ENCODE measurements around the gene WNT5A.

Gene WNT5A

DNA sequence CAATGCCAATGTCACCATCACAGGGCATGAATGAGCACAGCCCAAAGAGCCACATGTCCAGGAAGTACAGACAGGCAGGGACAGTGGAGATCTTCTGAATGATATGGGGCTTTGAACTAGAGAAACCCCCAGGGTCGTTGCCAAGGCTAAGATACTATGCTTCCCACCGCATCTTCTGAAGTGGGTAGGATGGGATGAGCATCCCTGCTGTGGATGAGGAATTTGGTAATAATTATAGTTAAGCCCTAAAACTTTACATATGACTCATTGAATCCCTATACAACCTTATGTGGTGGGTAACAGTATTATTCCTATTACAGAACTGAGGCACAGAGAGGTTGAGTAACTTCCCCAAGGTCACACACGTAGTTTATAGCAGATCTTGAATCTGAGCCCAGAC is 44.2 kb downstream of the WNT5A start:
- no peak for DNase-seq (ENCODE audit: low spot score)
- Histone ChIP-seq H2BK5ac (ENCODE audit: low read length) (no peak overlapping the region), H3K36me3 (replicated peaks in 1 of 2; ENCODE audit: control insufficient read depth in 2 of 2, insufficient read depth in 2 of 2, low read length in 2 of 2) (no peaks in the 10 kb centered on the region), H4K8ac (ENCODE audit: low read depth, low read length) (no peak overlapping the region), H3K27ac (replicated peaks; ENCODE audit: low read length) (no peak overlapping the region), H3K4ac (ENCODE audit: low read length) (no peak overlapping the region), H2BK12ac (ENCODE audit: low read length) (no peak overlapping the region), H4K91ac (ENCODE audit: low read depth, low read length, poor library complexity) (no peak overlapping the region), H3K27me3 (ENCODE audit: control insufficient read depth in 3 of 3, insufficient read depth in 3 of 3, low read depth in 1 of 3, low read length in 3 of 3) (no peaks in the 10 kb centered on the region), H3K4me1 (ENCODE audit: control insufficient read depth in 2 of 2, insufficient read depth in 1 of 2, low read depth in 1 of 2, low read length in 2 of 2) (peaks cover 0 to 4% of the 10 kb centered on the region in 2 donors), H3K4me2 (ENCODE audit: insufficient read depth, low read length, poor library complexity, severe bottlenecking) (no peak overlapping the region), H3K79me1 (ENCODE audit: low read depth, low read length) (no peaks in the 10 kb centered on the region), H2AFZ (ENCODE audit: low read length) (no peak overlapping the region), H3K14ac (ENCODE audit: low read length) (no peak overlapping the region), H2BK120ac (ENCODE audit: low read depth, low read length) (no peak overlapping the region), H3K9me3 (replicated peaks in 1 of 2; ENCODE audit: control insufficient read depth in 2 of 2, insufficient read depth in 1 of 2, low read depth in 1 of 2, low read length in 2 of 2) (no peaks in the 10 kb centered on the region), H2BK15ac (ENCODE audit: low read length) (no peak overlapping the region), H3K4me3 (ENCODE audit: low read length in 2 of 2) (no peak overlapping the region), H2AK5ac (ENCODE audit: low read depth, low read length) (no peak overlapping the region), H3K18ac (ENCODE audit: low read length) (no peak overlapping the region), H3K9ac (ENCODE audit: low read depth, low read length, poor library complexity) (no peak overlapping the region), H3K23ac (ENCODE audit: low read depth, low read length, poor library complexity) (no peak overlapping the region)
- no CpG with 5 or more reads among the region's 3 CpGs for WGBS, 2 donors (ENCODE audit: extremely low coverage in 2 of 2, insufficient read length in 2 of 2, insufficient replicate concordance in 1 of 2)

- no peak for DNase-seq (ENCODE audit: low spot score)
- H3K23ac ChIP-seq (ENCODE audit: low read depth, low read length, poor library complexity): no peak overlapping the region
- no peaks in the 10 kb centered on the region for H3K27me3 ChIP-seq (ENCODE audit: control insufficient read depth in 3 of 3, insufficient read depth in 3 of 3, low read depth in 1 of 3, low read length in 3 of 3)
These were observed 45.6 kb downstream of the WNT5A start for GRCh38 chr3:55441499-55441898.

DNA sequence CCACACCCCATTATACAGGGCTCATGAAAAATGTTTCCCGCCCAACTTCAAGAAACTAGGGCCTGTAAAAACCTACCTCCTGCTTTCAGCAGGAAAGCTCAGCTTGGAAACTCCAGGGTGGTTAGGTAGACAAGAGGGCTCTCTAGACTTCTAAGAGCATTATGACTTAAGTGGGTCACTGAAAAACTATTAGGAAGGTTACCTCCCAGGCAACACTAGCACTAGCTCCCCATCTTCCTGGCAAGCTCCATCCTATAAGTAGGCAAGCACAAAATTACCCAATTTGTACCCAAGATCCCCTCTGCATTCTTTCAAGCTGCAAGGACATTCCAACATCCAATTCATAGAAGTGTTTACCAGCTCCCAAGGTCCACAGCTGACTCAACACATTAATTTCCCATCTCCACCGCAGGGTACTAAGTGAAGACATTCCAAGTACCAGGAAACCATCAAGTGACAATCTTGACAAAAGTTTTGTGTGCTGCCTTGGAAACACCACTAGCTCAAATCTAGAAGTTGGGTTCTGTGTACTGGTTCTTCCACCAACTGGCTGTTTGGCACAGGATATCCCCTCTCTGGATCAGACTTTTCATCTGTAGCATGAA is 46.9 kb downstream of the WNT5A start:
- no CpG with 5 or more reads among the region's 2 CpGs for WGBS, 2 donors (ENCODE audit: extremely low coverage in 2 of 2, insufficient read length in 2 of 2, insufficient replicate concordance in 1 of 2)
- Histone ChIP-seq H2BK120ac (ENCODE audit: low read depth, low read length) (no peak overlapping the region), H3K18ac (ENCODE audit: low read length) (no peak overlapping the region), H2BK12ac (ENCODE audit: low read length) (no peak overlapping the region), H4K91ac (ENCODE audit: low read depth, low read length, poor library complexity) (no peak overlapping the region), H2BK15ac (ENCODE audit: low read length) (no peak overlapping the region), H2BK5ac (ENCODE audit: low read length) (no peak overlapping the region), H3K4ac (ENCODE audit: low read length) (no peak overlapping the region), H3K27ac (replicated peaks; ENCODE audit: low read length) (no peak overlapping the region), H2AK5ac (ENCODE audit: low read depth, low read length) (no peak overlapping the region), H3K4me1 (ENCODE audit: control insufficient read depth in 2 of 2, insufficient read depth in 1 of 2, low read depth in 1 of 2, low read length in 2 of 2) (peaks cover 0 to 4% of the 10 kb centered on the region in 2 donors), H3K14ac (ENCODE audit: low read length) (no peak overlapping the region), H3K4me3 (ENCODE audit: low read length in 2 of 2) (no peak overlapping the region), H3K36me3 (replicated peaks in 1 of 2; ENCODE audit: control insufficient read depth in 2 of 2, insufficient read depth in 2 of 2, low read length in 2 of 2) (no peaks in the 10 kb centered on the region), H3K79me1 (ENCODE audit: low read depth, low read length) (no peaks in the 10 kb centered on the region), H3K27me3 (ENCODE audit: control insufficient read depth in 3 of 3, insufficient read depth in 3 of 3, low read depth in 1 of 3, low read length in 3 of 3) (no peaks in the 10 kb centered on the region), H3K9ac (ENCODE audit: low read depth, low read length, poor library complexity) (no peak overlapping the region), H3K4me2 (ENCODE audit: insufficient read depth, low read length, poor library complexity, severe bottlenecking) (no peak overlapping the region), H4K8ac (ENCODE audit: low read depth, low read length) (no peak overlapping the region), H3K23ac (ENCODE audit: low read depth, low read length, poor library complexity) (no peak overlapping the region), H3K9me3 (replicated peaks in 1 of 2; ENCODE audit: control insufficient read depth in 2 of 2, insufficient read depth in 1 of 2, low read depth in 1 of 2, low read length in 2 of 2) (no peaks in the 10 kb centered on the region), H2AFZ (ENCODE audit: low read length) (no peak overlapping the region)
- no peak for DNase-seq (ENCODE audit: low spot score)

More at GRCh38 chr3:55441499-55441898, 45.6 kb downstream of the WNT5A start:
- Histone ChIP-seq H2AK5ac (ENCODE audit: low read depth, low read length) (no peak overlapping the region), H4K8ac (ENCODE audit: low read depth, low read length) (no peak overlapping the region), H3K27ac (replicated peaks; ENCODE audit: low read length) (no peak overlapping the region), H2BK5ac (ENCODE audit: low read length) (no peak overlapping the region), H2BK12ac (ENCODE audit: low read length) (no peak overlapping the region), H3K4me3 (ENCODE audit: low read length in 2 of 2) (no peak overlapping the region), H3K9ac (ENCODE audit: low read depth, low read length, poor library complexity) (no peak overlapping the region), H3K14ac (ENCODE audit: low read length) (no peak overlapping the region), H3K79me1 (ENCODE audit: low read depth, low read length) (no peaks in the 10 kb centered on the region), H3K36me3 (replicated peaks in 1 of 2; ENCODE audit: control insufficient read depth in 2 of 2, insufficient read depth in 2 of 2, low read length in 2 of 2) (no peaks in the 10 kb centered on the region), H2BK15ac (ENCODE audit: low read length) (no peak overlapping the region), H4K91ac (ENCODE audit: low read depth, low read length, poor library complexity) (no peak overlapping the region), H3K4ac (ENCODE audit: low read length) (no peak overlapping the region), H3K4me2 (ENCODE audit: insufficient read depth, low read length, poor library complexity, severe bottlenecking) (no peak overlapping the region), H2BK120ac (ENCODE audit: low read depth, low read length) (no peak overlapping the region), H3K18ac (ENCODE audit: low read length) (no peak overlapping the region), H3K4me1 (ENCODE audit: control insufficient read depth in 2 of 2, insufficient read depth in 1 of 2, low read depth in 1 of 2, low read length in 2 of 2) (peaks cover 0 to 4% of the 10 kb centered on the region in 2 donors), H2AFZ (ENCODE audit: low read length) (no peak overlapping the region), H3K9me3 (replicated peaks in 1 of 2; ENCODE audit: control insufficient read depth in 2 of 2, insufficient read depth in 1 of 2, low read depth in 1 of 2, low read length in 2 of 2) (no peaks in the 10 kb centered on the region)
- WGBS, 2 donors (ENCODE audit: extremely low coverage in 2 of 2, insufficient read length in 2 of 2, insufficient replicate concordance in 1 of 2): no CpG with 5 or more reads among the region's 4 CpGs

DNA sequence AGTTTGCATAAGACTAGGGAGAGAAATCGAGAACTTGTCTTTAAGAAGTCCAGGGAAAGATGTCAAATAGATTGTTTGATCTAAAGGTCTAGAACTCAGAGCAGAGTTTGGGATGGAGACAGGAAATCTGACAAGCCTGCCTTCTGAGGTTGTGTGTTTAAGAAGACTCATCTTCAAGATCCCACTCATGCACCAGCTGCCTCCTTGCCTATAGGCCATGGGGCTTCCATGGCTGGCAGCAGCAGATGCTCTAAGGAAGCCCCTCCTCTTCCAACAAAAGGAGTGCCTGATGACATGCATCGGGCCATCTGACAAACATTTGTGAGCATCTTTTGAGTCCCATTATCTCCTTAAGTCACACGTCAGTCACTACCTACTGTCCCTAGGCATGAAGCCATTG is 47.4 kb downstream of the WNT5A start:
- DNase-seq (ENCODE audit: low spot score): no peak
- H3K27ac ChIP-seq (replicated peaks; ENCODE audit: low read length): no peak overlapping the region
- H3K4me2 ChIP-seq (ENCODE audit: insufficient read depth, low read length, poor library complexity, severe bottlenecking): no peak overlapping the region
- no peak overlapping the region for H4K8ac ChIP-seq (ENCODE audit: low read depth, low read length)
- H2AFZ ChIP-seq (ENCODE audit: low read length): no peak overlapping the region
- no peaks in the 10 kb centered on the region for H3K27me3 ChIP-seq (ENCODE audit: control insufficient read depth in 3 of 3, insufficient read depth in 3 of 3, low read depth in 1 of 3, low read length in 3 of 3)
- H3K23ac ChIP-seq (ENCODE audit: low read depth, low read length, poor library complexity): no peak overlapping the region
- H3K9me3 ChIP-seq (replicated peaks in 1 of 2; ENCODE audit: control insufficient read depth in 2 of 2, insufficient read depth in 1 of 2, low read depth in 1 of 2, low read length in 2 of 2): no peaks in the 10 kb centered on the region
- H3K14ac ChIP-seq (ENCODE audit: low read length): no peak overlapping the region
- no peak overlapping the region for H4K91ac ChIP-seq (ENCODE audit: low read depth, low read length, poor library complexity)
- no peak overlapping the region for H2BK5ac ChIP-seq (ENCODE audit: low read length)
- no peak overlapping the region for H2BK120ac ChIP-seq (ENCODE audit: low read depth, low read length)
- H3K18ac ChIP-seq (ENCODE audit: low read length): no peak overlapping the region
- H3K36me3 ChIP-seq (replicated peaks in 1 of 2; ENCODE audit: control insufficient read depth in 2 of 2, insufficient read depth in 2 of 2, low read length in 2 of 2): no peaks in the 10 kb centered on the region
- H2BK12ac ChIP-seq (ENCODE audit: low read length): no peak overlapping the region
- peaks cover 0 to 4% of the 10 kb centered on the region in 2 donors for H3K4me1 ChIP-seq (ENCODE audit: control insufficient read depth in 2 of 2, insufficient read depth in 1 of 2, low read depth in 1 of 2, low read length in 2 of 2)
- H3K9ac ChIP-seq (ENCODE audit: low read depth, low read length, poor library complexity): no peak overlapping the region
- H3K79me1 ChIP-seq (ENCODE audit: low read depth, low read length): no peaks in the 10 kb centered on the region
- H2BK15ac ChIP-seq (ENCODE audit: low read length): no peak overlapping the region
- no peak overlapping the region for H3K4me3 ChIP-seq (ENCODE audit: low read length in 2 of 2)
- H3K4ac ChIP-seq (ENCODE audit: low read length): no peak overlapping the region
- no peak overlapping the region for H2AK5ac ChIP-seq (ENCODE audit: low read depth, low read length)
- WGBS, 2 donors (ENCODE audit: extremely low coverage in 2 of 2, insufficient read length in 2 of 2, insufficient replicate concordance in 1 of 2): no CpG with 5 or more reads among the region's 3 CpGs

Measured in neuronal stem cell (in vitro differentiated cells).